T-helper 22 cell (primary cell): ENCODE results near the gene ATR.
"Not testable (repeated sequence)": the region's sequence is repeated elsewhere in the genome, so short reads cannot be mapped to it uniquely, and the experiment has no call there.

Experiments used
- DNase-seq: peaks from one replicate; pipeline ENCODE4 v3.0.0-alpha.2; 2020; ENCODE audit warnings: low read depth

The ATR gene

GRCh38 chr3:142578329-142579223 is at the start of gene ATR:
TSS of gene ATR (minus strand) at chr3:142578733. CDS start at chr3:142578704, 29 bp downstream.
- peak; percentile 89 for DNase-seq

GRCh38 chr3:142626971-142627370 is 48.4 kb upstream of the ATR start:
- DNase-seq, result no peak

- no peak for DNase-seq
These were observed 46.6 kb upstream of the ATR start for GRCh38 chr3:142625153-142625440.

GRCh38 chr3:142624341-142625152 is 46.0 kb upstream of the ATR start:
- no peak for DNase-seq

- DNase-seq, result no peak
These were observed 44.7 kb upstream of the ATR start for GRCh38 chr3:142623194-142623593.

- DNase-seq, result no peak
These were observed 43.9 kb upstream of the ATR start for GRCh38 chr3:142622405-142622804.

GRCh38 chr3:142618917-142619461 is 40.5 kb upstream of the ATR start:
- no peak for DNase-seq

GRCh38 chr3:142615171-142615570 is 36.6 kb upstream of the ATR start:
- no peak for DNase-seq

GRCh38 chr3:142614059-142614626 is 35.6 kb upstream of the ATR start:
- no peak for DNase-seq

GRCh38 chr3:142613491-142613890 is 35.0 kb upstream of the ATR start:
- DNase-seq, result no peak

GRCh38 chr3:142611206-142611605 is 32.7 kb upstream of the ATR start:
- DNase-seq, result no peak

- DNase-seq, result no peak
These were observed 30.6 kb upstream of the ATR start for GRCh38 chr3:142609136-142609535.

- DNase-seq, result no peak
These were observed 30.1 kb upstream of the ATR start for GRCh38 chr3:142608631-142609030.

GRCh38 chr3:142604940-142605339 is 26.4 kb upstream of the ATR start:
- DNase-seq, result no peak

GRCh38 chr3:142603386-142603705 is 24.8 kb upstream of the ATR start:
- not testable (repeated sequence) for DNase-seq

GRCh38 chr3:142602619-142603385 is 24.3 kb upstream of the ATR start:
- no peak for DNase-seq

GRCh38 chr3:142601713-142602112 is 23.2 kb upstream of the ATR start:
- DNase-seq, result no peak

- DNase-seq, result no peak
These were observed 19.4 kb upstream of the ATR start for GRCh38 chr3:142597906-142598305.

GRCh38 chr3:142596726-142597088 is 18.2 kb upstream of the ATR start:
- DNase-seq, result no peak

- peak; percentile 69 for DNase-seq
These were observed 17.6 kb upstream of the ATR start, which contains the start of gene PLS1 for GRCh38 chr3:142595951-142596725. TSS of gene PLS1 (plus strand) at chr3:142596393. CDS start at chr3:142664238, 67,845 bp downstream.

GRCh38 chr3:142595581-142595950 is 17.0 kb upstream of the ATR start:
- no peak for DNase-seq
